Measurements from ENCODE around the gene ITSN2. TPM values are rescaled to one million over a fixed set of nuclear protein-coding genes. Genes with fewer than 3 reads are reported as not detected.

Gene ITSN2
- total and polyA plus RNA-seq, 2 experiments from 2014 or later, result 20.3 to 34.4 TPM

DNA sequence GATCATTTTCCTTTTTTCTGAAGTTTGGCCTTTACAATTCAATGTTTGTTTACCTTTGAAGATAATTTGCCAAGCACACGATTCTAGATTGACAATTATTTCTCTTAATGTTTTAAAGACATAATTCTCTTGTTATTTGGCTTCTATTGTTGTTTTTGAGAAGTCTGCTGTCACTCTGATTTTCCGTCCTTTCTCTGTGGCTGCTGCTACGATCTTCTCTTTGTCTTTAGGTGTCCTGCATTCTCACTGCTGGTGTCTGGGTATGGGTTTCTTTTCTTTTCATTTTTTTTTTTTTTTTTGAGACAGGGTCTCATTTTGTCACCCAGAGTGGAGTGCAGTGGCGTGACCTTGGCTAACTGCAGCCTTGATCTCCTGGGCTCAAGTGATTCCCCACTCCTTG is 200.6 kb downstream of the ITSN2 start:
- Histone ChIP-seq H3K79me2 (no peaks in the 10 kb centered on the region), H3K9me2 (replicated peaks; ENCODE audit: insufficient read depth) (no peaks in the 10 kb centered on the region), H2AFZ (no peak overlapping the region), H3K9me3 (ENCODE audit: low read depth) (peaks cover 4% of the 10 kb centered on the region), H3K4me2 (no peak overlapping the region), H3K27me3 (no peaks in the 10 kb centered on the region), H3K36me3 (replicated peaks; ENCODE audit: insufficient read depth, low read depth) (no peaks in the 10 kb centered on the region), H3K4me3 (no peak overlapping the region), H3K27ac (no peak overlapping the region), H4K20me1 (ENCODE audit: insufficient read depth, poor library complexity, severe bottlenecking) (no peaks in the 10 kb centered on the region), H3K4me1 (ENCODE audit: insufficient read depth) (no peaks in the 10 kb centered on the region)
- TF ChIP-seq EZH2 (IDR thresholded peaks at IDR 0.05; ENCODE audit: borderline replicate concordance) (no peak), EZH2phosphoT487 (IDR thresholded peaks at IDR 0.05; ENCODE audit: low read depth, severe bottlenecking, unreplicated experiment) (no peak)
- TF ChIP-seq, protein P1, sequence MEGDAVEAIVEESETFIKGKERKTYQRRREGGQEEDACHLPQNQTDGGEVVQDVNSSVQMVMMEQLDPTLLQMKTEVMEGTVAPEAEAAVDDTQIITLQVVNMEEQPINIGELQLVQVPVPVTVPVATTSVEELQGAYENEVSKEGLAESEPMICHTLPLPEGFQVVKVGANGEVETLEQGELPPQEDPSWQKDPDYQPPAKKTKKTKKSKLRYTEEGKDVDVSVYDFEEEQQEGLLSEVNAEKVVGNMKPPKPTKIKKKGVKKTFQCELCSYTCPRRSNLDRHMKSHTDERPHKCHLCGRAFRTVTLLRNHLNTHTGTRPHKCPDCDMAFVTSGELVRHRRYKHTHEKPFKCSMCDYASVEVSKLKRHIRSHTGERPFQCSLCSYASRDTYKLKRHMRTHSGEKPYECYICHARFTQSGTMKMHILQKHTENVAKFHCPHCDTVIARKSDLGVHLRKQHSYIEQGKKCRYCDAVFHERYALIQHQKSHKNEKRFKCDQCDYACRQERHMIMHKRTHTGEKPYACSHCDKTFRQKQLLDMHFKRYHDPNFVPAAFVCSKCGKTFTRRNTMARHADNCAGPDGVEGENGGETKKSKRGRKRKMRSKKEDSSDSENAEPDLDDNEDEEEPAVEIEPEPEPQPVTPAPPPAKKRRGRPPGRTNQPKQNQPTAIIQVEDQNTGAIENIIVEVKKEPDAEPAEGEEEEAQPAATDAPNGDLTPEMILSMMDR (IDR thresholded peaks at IDR 0.05; ENCODE audit: poor library complexity), result no peak
- WGBS (ENCODE audit: low lambda C conversion rate, missing lambda C conversion rate), result 92% methylated on average over 4 of the region's 4 CpGs
- no peak for DNase-seq (ENCODE audit: low spot score)

DNA sequence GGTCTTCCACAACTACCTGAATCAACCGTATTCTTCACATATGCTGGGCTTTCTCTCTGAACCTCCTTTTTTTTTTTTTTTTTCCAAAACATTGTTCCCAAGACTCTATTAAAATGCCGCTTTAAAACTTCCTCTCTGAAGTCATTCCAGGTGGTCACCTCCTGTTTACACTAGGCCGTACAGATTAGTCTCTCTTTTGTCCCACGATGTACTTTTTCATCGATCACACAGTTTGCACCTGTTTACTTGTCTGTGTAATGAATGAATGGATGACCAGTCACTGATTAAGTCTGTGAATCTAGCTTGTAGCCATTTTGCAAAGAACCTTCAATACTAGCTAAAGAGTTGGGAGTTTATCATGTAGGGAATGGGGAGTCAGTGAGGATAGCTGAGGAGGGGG is 202.2 kb downstream of the ITSN2 start:
- Histone ChIP-seq H3K27ac (no peak overlapping the region), H3K79me2 (no peaks in the 10 kb centered on the region), H3K9me3 (ENCODE audit: low read depth) (peaks cover 4% of the 10 kb centered on the region), H3K4me2 (no peak overlapping the region), H3K4me3 (no peak overlapping the region), H2AFZ (no peak overlapping the region), H3K27me3 (no peaks in the 10 kb centered on the region), H3K4me1 (ENCODE audit: insufficient read depth) (no peaks in the 10 kb centered on the region), H4K20me1 (ENCODE audit: insufficient read depth, poor library complexity, severe bottlenecking) (no peaks in the 10 kb centered on the region), H3K36me3 (replicated peaks; ENCODE audit: insufficient read depth, low read depth) (no peaks in the 10 kb centered on the region), H3K9me2 (replicated peaks; ENCODE audit: insufficient read depth) (no peaks in the 10 kb centered on the region)
- no peak for DNase-seq (ENCODE audit: low spot score)
- TF ChIP-seq EZH2phosphoT487 (IDR thresholded peaks at IDR 0.05; ENCODE audit: low read depth, severe bottlenecking, unreplicated experiment) (no peak), EZH2 (IDR thresholded peaks at IDR 0.05; ENCODE audit: borderline replicate concordance) (no peak)
- TF ChIP-seq, protein P1 (IDR thresholded peaks at IDR 0.05; ENCODE audit: poor library complexity), result no peak
- WGBS (ENCODE audit: low lambda C conversion rate, missing lambda C conversion rate), result 63% methylated on average over 5 of the region's 5 CpGs

DNA sequence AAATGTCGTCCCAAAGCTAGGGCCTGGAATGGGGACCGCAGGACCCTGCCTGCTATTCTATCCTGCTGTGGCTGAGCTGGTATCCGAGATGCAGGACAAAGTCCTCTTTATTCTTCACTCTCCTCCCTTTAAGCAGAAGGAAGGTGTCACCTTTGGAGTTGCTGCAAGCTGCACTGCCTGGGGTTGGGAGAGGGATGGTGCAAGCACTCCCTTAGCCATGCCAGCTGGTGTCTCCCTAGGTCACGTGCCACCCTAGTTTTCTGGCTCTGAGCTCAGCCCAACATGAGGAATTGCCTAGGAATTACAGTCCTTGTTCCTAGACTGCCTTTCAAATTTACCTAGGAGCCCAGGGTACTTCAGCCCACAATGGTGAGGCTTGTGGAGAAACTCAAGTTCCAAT is 206.9 kb downstream of the ITSN2 start:
- H3K36me3 ChIP-seq (replicated peaks; ENCODE audit: insufficient read depth, low read depth), result no peaks in the 10 kb centered on the region
- no peaks in the 10 kb centered on the region for H3K9me2 ChIP-seq (replicated peaks; ENCODE audit: insufficient read depth)
- TF ChIP-seq EZH2 (IDR thresholded peaks at IDR 0.05; ENCODE audit: borderline replicate concordance), result no peak
- TF ChIP-seq, protein P1 (IDR thresholded peaks at IDR 0.05; ENCODE audit: poor library complexity), result no peak
- TF ChIP-seq EZH2phosphoT487 (IDR thresholded peaks at IDR 0.05; ENCODE audit: low read depth, severe bottlenecking, unreplicated experiment), result no peak
- no peak overlapping the region for H3K4me3 ChIP-seq
- H3K4me2 ChIP-seq, result no peak overlapping the region
- no peak for DNase-seq (ENCODE audit: low spot score)
- 83% methylated on average over 4 of the region's 4 CpGs for WGBS (ENCODE audit: low lambda C conversion rate, missing lambda C conversion rate)
- peaks cover 13% of the 10 kb centered on the region for H3K4me1 ChIP-seq (ENCODE audit: insufficient read depth)
- H3K27me3 ChIP-seq, result no peaks in the 10 kb centered on the region
- no peak overlapping the region for H3K27ac ChIP-seq
- H2AFZ ChIP-seq, result no peak overlapping the region
- no peaks in the 10 kb centered on the region for H4K20me1 ChIP-seq (ENCODE audit: insufficient read depth, poor library complexity, severe bottlenecking)
- no peaks in the 10 kb centered on the region for H3K9me3 ChIP-seq (ENCODE audit: low read depth)
- no peaks in the 10 kb centered on the region for H3K79me2 ChIP-seq

Small RNA genes within 50 kb of the gene (small RNA-seq; reads per million reads assigned to genes)
- gene HMGN2P20 (not detected), gene RF00602 (not detected)

Other genes starting within 250 kb of the ITSN2 start
- 0.24 and 1.2 TPM in 2 replicates for gene PFN4, start 237.2 kb downstream of the ITSN2 start, total RNA-seq
- gene PFN4, start 237.2 kb downstream of the ITSN2 start, polyA plus RNA-seq, result 0.75 and 1.7 TPM in 2 replicates
- gene FAM228B, start 237.1 kb downstream of the ITSN2 start, total RNA-seq, result 7.4 and 14.9 TPM in 2 replicates
- 12.5 and 20.7 TPM in 2 replicates for gene FAM228B, start 237.1 kb downstream of the ITSN2 start, polyA plus RNA-seq
- gene FAM228A, start 185.5 kb downstream of the ITSN2 start, total RNA-seq, result 0.13 and 0.24 TPM in 2 replicates
- 0.86 TPM in 1 of 2 replicates, not detected in the other for gene FAM228A, start 185.5 kb downstream of the ITSN2 start, polyA plus RNA-seq
- 51.7 and 53.9 TPM in 2 replicates for gene NCOA1, start 130.7 kb upstream of the ITSN2 start, total RNA-seq
- gene NCOA1, start 130.7 kb upstream of the ITSN2 start, polyA plus RNA-seq, result 32.5 and 39.0 TPM in 2 replicates

Measured in hepatocyte (in vitro differentiated cells).